Measurements from ENCODE around the gene MCF2L2.
A peak's percentile ranks its signal among the peaks of the same experiment; 100 is the strongest.
"Not testable (repeated sequence)": the region's sequence is repeated elsewhere in the genome, so short reads cannot be mapped to it uniquely, and the experiment has no call there.

Gene MCF2L2

GRCh38 chr3:183428447-183429211 lies at the start of gene MCF2L2:
MCF2L2 (minus strand) TSS chr3:183428619; CDS start chr3:183427977, 642 bp downstream.
- peak; percentile 64 for DNase-seq (ENCODE audit: low spot score)

- no peak for DNase-seq (ENCODE audit: low spot score)
Measured at GRCh38 chr3:183477801-183478456, 49.5 kb upstream of the MCF2L2 start.

DNA sequence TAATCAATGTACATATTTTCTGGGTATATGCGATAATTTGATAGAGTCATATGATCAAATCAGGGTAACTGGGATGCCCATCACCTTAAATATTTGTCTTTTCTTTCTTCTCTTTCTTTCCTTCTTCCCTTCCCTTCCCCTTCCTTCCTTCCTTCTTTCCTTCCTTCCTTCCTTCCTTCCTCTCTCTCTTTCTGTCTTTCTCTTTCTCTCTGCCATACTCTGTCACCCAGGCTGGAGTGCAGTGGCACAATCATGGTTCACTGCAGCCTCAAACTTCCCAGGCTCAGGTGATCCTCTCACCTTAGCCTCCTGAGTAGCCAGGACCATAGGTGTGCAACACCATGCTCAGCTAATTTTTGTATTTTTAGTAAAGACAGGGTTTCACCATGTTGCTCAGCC lies 47.3 kb upstream of the MCF2L2 start:
- not testable (repeated sequence) for DNase-seq (ENCODE audit: low spot score)

DNA sequence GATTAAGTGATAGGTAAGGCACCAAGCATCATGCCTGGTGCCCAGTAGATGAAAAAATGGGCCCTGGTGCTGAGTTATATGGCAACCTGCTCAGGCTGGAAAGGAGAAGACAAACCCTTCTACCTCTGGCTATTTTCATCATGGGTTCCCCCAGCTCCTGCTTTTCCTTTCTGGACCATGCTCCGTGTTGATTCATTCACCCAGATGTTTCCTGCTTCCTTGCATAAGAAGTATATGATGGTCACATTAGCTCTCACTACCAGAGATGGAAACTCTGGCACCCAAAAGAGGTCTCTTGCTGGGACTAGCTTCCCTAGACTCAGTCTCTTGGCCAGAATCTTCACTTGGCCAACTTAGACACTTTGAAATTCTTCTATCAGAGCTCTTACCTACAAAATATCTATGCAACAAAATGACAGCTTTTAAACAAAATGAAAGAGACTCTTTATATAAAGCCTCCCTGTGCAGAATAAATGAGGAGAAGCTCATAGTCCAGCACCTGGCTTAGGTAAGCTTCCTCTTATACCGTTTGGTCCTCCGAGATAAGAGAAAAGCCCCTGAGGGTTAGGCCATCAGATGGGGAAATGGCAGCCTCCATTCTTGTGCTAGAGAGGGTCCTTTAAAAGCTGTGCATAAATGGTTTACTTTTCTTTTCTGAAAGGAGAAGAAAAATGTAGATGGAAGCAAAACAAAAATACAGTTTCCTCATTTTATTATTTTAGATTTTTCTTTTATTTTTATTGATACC lies 46.8 kb upstream of the MCF2L2 start:
- DNase-seq (ENCODE audit: low spot score) = no peak

DNA sequence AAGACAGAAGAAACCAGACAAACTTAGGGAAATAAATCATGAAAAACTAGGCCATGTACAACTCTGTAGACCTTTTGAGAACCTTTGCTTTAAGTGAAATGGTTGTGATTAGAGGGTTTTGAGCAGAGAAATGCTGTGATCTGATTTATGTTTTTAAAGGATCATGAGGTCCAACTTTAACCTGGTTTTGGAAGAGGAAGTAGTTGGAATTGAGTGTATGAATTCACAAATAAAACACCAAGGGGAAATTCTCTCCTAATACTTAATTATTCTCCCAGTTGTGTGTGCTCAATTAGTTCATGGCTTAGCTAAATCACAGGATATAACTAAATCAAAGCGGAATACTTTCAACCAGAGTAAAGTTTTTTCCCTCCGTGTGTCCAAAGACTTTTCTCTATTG lies 45.5 kb upstream of the MCF2L2 start:
- DNase-seq (ENCODE audit: low spot score) = no peak

- DNase-seq (ENCODE audit: low spot score) = no peak
Measured at GRCh38 chr3:183472155-183472554, 43.7 kb upstream of the MCF2L2 start.

DNA sequence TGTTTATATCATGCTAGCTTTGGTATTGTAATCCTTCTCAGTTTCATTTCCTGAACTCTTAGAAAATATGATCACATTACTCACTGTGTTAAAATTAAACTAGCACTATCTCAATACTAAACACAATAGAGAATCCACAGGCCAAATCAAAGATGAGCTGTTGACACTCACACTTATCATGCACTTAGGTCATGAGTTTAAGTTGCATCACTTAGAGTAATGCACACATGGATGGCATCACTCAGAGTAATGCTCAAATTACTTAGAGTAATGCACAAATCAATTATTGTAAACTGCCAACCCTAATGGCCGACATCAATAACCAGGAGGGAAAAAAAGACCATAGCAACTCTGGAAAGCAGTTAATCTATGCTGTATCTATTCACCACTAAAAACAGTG lies 40.0 kb upstream of the MCF2L2 start:
- no peak for DNase-seq (ENCODE audit: low spot score)

DNA sequence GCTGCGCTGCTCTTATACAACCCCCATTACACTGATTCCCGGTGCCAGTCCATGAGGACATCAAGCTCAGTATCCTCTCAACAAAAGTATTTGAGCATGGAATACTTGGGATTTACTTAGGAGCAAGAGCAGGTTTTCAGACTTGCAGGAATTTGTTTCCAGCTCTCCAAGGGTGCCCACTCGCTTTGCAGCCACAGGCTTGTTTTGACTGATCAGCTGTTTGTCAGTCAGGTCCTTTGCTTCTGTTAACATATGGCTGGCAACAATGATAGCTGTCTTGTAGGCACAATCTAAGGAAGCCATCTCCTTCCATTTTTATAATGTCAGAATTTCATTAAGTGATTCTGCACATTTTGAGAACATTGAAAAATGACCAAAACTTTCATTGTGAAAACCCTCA lies 38.2 kb upstream of the MCF2L2 start:
- no peak for DNase-seq (ENCODE audit: low spot score)

DNA sequence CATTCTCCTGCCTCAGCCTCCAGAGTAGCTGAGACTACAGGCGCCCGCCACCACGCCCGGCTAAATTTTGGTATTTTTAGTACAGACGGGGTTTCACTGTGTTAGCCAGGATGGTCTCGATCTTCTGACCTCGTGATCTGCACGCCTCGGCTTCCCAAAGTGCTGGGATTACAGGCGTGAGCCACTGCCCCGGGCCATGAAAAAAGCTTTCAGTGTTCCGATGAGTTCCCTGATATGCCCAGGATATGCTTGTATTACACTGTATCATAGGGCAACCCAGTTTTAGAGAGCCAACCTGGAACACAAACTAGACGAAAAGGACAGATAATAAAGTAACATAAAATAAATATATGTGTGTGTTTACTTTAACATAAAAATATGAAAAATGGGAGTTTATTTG lies 37.3 kb upstream of the MCF2L2 start:
- not testable (repeated sequence) for DNase-seq (ENCODE audit: low spot score)

GRCh38 chr3:183464480-183464879 lies 36.1 kb upstream of the MCF2L2 start:
- no peak for DNase-seq (ENCODE audit: low spot score)

GRCh38 chr3:183460081-183461055 lies 31.9 kb upstream of the MCF2L2 start:
- DNase-seq (ENCODE audit: low spot score) = no peak

- no peak for DNase-seq (ENCODE audit: low spot score)
Measured at GRCh38 chr3:183455089-183455488, 26.7 kb upstream of the MCF2L2 start.

GRCh38 chr3:183454064-183454463 lies 25.6 kb upstream of the MCF2L2 start:
- no peak for DNase-seq (ENCODE audit: low spot score)

GRCh38 chr3:183449791-183450190 lies 21.4 kb upstream of the MCF2L2 start:
- DNase-seq (ENCODE audit: low spot score) = no peak

DNA sequence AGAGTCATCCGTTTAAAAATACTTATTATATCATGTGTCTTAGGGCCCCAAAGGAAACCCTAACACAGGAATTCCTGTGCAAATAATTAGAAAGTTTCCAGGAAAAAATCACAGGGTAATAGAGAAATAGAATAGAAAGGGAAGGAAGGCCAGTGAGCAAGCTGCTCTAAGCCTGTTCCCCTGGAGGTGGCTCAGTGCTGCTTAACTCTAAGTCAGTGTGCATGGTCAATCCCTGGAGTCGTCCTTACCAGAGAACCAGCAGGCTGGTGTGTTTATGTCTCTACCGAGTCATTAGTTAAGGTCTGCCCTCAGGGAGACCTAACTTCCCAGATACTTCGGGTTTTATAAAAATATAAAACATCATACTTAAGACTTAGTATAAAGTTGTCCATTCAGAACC lies 21.0 kb upstream of the MCF2L2 start:
- DNase-seq (ENCODE audit: low spot score) = no peak

- no peak for DNase-seq (ENCODE audit: low spot score)
Measured at GRCh38 chr3:183448369-183449128, 20.1 kb upstream of the MCF2L2 start.

GRCh38 chr3:183447206-183448001 lies 19.0 kb upstream of the MCF2L2 start:
- DNase-seq (ENCODE audit: low spot score) = peak; percentile 92

- DNase-seq (ENCODE audit: low spot score) = no peak
Measured at GRCh38 chr3:183446838-183447205, 18.4 kb upstream of the MCF2L2 start.

DNA sequence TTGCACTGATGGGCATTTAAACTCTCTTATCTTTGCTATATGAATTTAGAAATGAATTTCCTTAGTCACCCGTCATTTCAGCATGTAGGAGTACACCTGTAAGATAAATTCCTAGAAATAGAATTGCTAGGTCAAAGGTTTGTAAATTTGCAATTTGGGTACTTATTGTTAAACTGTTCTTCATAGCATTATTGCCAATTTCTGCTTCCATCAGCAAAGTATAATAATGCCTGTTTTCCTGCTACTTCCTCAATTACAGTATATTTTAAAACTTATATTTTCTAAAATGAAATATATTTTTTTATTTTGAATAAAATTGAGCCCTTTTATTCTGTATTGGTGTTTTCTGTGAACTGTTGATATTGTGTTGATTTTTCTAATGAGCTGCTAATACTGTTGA lies 16.3 kb upstream of the MCF2L2 start:
- no peak for DNase-seq (ENCODE audit: low spot score)

Measured in HuH-7 (cell line).